HG03064 (cell line): ENCODE measurements around the gene TMEM269.
A peak's percentile ranks its signal among the peaks of the same experiment; 100 is the strongest.

Experiments used
- ATAC-seq: cut with Tn5 transposase; IDR thresholded peaks from one replicate; pipeline ENCODE4 v1.9.1; 2021; ENCODE audit warnings: low read depth; ENCODE audit not compliant: unreplicated experiment

TMEM269 gene

GRCh38 chr1:42817976-42818375 is 33.2 kb downstream of the TMEM269 start:
- no peak for ATAC-seq

- no peak for ATAC-seq
These were observed 36.0 kb downstream of the TMEM269 start for GRCh38 chr1:42820813-42821212.

- ATAC-seq, result no peak
These were observed 36.9 kb downstream of the TMEM269 start for GRCh38 chr1:42821690-42822089.

- ATAC-seq, result no peak
These were observed 38.1 kb downstream of the TMEM269 start for GRCh38 chr1:42822800-42823392.

GRCh38 chr1:42824481-42825035 is 39.8 kb downstream of the TMEM269 start:
- ATAC-seq, result no peak

- no peak for ATAC-seq
These were observed 40.5 kb downstream of the TMEM269 start for GRCh38 chr1:42825036-42825851.

GRCh38 chr1:42830631-42831030 is 45.8 kb downstream of the TMEM269 start:
- ATAC-seq, result no peak

GRCh38 chr1:42831273-42831672 is 46.5 kb downstream of the TMEM269 start:
- no peak for ATAC-seq

GRCh38 chr1:42832641-42833240 is 48.0 kb downstream of the TMEM269 start:
- ATAC-seq, result no peak

GRCh38 chr1:42833981-42834380 is 49.2 kb downstream of the TMEM269 start:
- no peak for ATAC-seq

GRCh38 chr1:42834803-42835202 is 50.0 kb downstream of the TMEM269 start:
- ATAC-seq, result no peak

GRCh38 chr1:42835422-42835821 is 50.6 kb downstream of the TMEM269 start:
- no peak for ATAC-seq

- ATAC-seq, result no peak
These were observed 52.9 kb downstream of the TMEM269 start for GRCh38 chr1:42837709-42838108.

GRCh38 chr1:42838482-42839190 is 53.8 kb downstream of the TMEM269 start:
- no peak for ATAC-seq

- ATAC-seq, result no peak
These were observed 56.2 kb downstream of the TMEM269 start for GRCh38 chr1:42841010-42841409.

GRCh38 chr1:42841440-42842147 is 56.8 kb downstream of the TMEM269 start:
- no peak for ATAC-seq

GRCh38 chr1:42844592-42845140 is 59.9 kb downstream of the TMEM269 start:
- ATAC-seq, result no peak

GRCh38 chr1:42845193-42845592 is 60.4 kb downstream of the TMEM269 start:
- no peak for ATAC-seq

GRCh38 chr1:42845866-42846256 is 61.1 kb downstream of the TMEM269 start:
- ATAC-seq, result peak; percentile 32
